GM12874 (cell line): ENCODE data around the gene STX18.

Experiments used
- TF ChIP-seq, protein P1 (sequence below): IDR thresholded peaks from 2 replicates; pipeline ENCODE4 v1.5.1; 2011; ENCODE audit warnings: low read depth, mild to moderate bottlenecking, control low read depth, low read length, moderate library complexity; ENCODE audit not compliant: insufficient read depth

The STX18 gene

DNA sequence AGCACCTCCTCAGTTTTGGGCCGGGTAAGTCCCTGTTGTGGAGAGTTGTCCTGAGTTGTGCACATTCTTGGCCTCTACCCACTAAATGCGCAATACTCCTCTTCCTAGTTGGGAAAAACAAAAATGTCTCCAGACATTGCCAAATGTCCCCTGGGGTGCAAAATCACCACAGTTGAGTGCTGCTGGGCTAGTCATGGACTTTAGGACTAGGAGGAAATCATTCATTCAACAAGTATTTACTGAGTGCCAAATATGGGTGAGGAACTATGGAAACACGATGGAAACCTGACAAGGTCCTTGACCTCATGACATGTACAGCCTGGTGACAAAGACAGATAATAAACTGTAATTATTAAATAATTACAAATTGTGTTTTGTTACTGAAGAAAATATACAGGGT, 71.6 kb downstream of the STX18 start:
- TF ChIP-seq, protein P1, sequence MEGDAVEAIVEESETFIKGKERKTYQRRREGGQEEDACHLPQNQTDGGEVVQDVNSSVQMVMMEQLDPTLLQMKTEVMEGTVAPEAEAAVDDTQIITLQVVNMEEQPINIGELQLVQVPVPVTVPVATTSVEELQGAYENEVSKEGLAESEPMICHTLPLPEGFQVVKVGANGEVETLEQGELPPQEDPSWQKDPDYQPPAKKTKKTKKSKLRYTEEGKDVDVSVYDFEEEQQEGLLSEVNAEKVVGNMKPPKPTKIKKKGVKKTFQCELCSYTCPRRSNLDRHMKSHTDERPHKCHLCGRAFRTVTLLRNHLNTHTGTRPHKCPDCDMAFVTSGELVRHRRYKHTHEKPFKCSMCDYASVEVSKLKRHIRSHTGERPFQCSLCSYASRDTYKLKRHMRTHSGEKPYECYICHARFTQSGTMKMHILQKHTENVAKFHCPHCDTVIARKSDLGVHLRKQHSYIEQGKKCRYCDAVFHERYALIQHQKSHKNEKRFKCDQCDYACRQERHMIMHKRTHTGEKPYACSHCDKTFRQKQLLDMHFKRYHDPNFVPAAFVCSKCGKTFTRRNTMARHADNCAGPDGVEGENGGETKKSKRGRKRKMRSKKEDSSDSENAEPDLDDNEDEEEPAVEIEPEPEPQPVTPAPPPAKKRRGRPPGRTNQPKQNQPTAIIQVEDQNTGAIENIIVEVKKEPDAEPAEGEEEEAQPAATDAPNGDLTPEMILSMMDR, result no peak

DNA sequence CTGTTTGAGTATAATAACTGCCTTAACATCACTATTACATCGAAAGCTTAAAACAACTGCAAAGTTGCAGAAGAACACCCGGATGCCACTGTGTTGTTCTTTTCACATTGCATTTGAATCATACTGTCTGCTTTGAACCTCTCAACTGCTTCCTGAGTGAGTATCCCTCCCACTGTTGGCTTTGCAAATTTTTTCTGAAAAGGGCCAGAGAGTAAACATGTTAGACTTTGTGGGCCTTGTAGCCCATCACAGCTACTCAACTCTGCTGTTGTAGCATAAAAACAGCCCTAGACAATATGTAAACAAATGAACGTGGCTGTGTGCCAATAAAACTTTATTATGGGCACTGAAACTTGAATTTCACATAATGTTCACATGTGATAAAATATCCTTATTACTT, 78.9 kb downstream of the STX18 start:
- TF ChIP-seq, protein P1, result no peak

DNA sequence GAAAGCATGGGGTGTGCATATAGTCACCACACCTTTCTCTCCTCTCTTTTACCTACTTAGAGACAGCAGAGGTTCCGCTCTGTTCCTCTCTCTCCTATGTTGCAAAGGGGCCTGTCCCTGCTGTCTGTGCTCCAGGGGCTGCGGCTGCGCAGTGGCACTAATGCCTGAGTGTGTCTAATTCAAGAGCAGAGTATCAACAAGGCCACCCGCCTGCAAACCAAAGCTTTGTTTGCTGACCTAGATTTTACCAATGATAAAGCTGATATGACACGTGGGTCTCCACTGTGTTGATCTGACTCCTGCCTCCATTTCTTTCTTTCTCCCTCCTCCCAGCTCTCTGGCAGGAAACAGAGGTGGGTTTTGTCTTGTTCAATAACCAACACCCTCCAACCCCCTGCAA, 80.0 kb downstream of the STX18 start:
- TF ChIP-seq, protein P1, result no peak

DNA sequence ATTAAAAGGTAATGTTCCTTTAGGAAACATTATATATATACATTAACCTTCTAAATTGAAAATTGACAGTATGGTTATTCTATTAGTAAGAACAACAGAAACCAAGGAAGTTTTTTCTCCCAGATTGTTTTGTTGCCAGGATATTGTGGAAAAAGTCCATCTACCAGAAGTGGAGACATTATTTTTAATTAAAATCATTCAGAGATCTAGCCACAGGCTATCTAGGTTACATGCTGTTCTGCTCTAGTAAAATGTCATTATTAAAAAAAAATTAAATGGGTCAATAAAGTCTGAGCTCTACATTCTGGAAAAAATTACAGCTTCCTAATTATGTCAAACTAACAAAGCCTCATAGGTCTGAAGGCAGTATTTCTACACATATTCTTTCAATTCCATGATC, 80.7 kb downstream of the STX18 start:
- TF ChIP-seq, protein P1, result no peak

DNA sequence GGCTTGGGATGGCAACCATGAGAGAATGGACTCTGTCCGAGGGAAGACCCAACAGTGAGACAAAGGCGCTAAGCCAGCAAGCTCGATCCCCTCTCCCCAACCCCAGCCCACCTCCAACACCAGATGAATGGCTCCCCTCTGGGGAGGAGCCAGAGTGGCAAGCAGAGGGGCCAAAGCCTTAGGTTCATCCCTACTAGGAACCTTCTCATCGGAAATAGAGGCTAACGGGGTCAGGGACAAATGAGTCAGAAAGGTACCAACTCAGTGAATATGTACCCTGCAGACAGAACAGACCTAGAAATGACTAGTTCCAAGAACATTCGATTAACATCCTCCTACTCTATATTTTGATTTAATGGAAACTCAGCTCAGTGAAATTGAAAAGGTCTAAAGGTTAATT, 81.1 kb downstream of the STX18 start:
- TF ChIP-seq, protein P1, result no peak

DNA sequence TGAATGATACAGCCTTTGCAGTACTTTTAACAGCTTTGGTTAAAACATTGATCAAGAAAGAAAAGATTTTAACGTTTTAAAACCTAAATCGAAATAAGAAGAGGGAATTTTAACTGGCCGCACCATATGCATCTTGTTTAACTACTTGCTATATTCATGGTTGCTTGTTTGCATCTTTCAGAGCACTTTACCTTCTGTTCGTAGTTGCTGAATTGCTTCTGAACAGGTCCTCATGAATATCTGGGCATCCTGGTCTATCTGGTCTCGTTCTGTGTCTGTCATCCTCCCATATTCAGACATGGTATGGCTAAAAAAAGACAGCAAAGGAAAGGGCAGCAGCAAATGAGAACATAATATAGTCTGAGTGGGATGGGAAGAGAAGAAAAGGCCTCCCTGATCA, 82.7 kb downstream of the STX18 start:
- TF ChIP-seq, protein P1, result no peak

DNA sequence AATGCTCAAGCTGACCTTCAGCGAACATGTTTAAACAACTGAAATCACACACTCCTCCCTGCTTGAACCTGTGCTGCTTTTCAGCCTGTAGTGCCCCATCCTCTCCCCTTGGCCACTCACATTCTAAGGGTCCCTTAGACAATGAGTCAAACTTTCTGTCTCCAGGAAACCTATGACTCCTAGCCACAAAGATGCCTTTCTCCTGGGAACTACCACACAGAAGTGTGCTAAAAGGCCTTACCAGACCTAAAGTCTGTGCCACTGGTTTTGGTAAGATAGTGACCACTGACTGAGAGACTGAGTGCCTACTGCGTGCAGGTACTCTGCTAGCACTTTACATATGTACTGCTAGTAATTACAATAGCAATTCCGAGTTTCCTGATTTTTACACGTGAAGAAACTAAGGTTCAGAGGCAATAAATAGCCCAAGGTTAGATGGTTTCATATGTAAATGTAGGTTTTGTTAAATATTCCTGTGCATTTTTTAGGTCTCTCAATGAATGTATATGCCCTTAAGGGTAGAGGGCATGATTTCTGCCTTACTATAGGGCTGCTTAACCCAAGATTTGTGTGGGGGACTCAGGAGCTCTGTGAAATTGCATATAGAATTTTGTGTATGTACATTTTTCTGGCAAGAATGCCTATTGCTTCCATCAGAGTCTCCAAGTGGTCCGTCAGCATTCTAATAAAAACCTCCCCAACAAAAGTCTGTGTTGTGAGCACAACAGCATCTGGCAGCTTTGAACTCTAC, 83.9 kb downstream of the STX18 start:
- TF ChIP-seq, protein P1, result no peak
